ENCODE data around the gene THSD4. TPM values are rescaled to one million over a fixed set of nuclear protein-coding genes. Genes with fewer than 3 reads are reported as not detected.

THSD4 gene
- total RNA-seq, 6 donors from 2014 or later, result 16.8 to 39.7 (median 21.7) TPM

DNA sequence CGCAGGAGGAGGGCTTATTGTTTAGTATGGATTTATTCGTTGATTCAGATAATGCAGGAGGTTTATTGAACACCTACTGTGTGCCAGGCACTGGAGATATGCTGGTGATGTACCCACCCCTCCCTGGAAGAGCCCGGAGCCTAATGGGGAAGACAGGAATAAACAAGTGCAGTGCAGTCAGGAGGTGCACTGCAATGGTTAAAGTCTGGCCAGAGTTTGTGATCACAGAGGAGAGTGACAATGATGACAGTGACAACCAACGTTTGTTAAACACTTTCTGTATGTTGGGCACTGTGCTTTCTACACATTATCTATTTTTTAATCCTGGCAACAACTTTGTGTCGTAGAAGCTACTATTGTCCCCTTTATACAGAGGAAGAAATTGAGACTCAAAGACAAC lies 70.4 kb downstream of the THSD4 start:
- Histone ChIP-seq H3K4me1 (peaks cover 0 to 5% (median 0%) of the 10 kb centered on the region in 4 donors), H3K9me3 (no peaks in the 10 kb centered on the region), H3K27ac (no peak overlapping the region), H3K4me3 (no peak overlapping the region), H3K27me3 (no peaks in the 10 kb centered on the region), H3K36me3 (no peaks in the 10 kb centered on the region)
- TF ChIP-seq EP300 (IDR thresholded peaks at IDR 0.05) (no peak), POLR2A (IDR thresholded peaks at IDR 0.05) (no peak), POLR2AphosphoS5 (IDR thresholded peaks at IDR 0.05) (no peak), CTCF (IDR thresholded peaks at IDR 0.05) (no peak)
- 70 to 76% methylated on average over 5 of the region's 5 CpGs for WGBS, 2 donors
- DNase-seq, result no peak
- no peak for ATAC-seq (ENCODE audit: low FRiP score in 2 of 2)

GRCh38 chr15:71186267-71186666 lies 71.0 kb downstream of the THSD4 start:
- Histone ChIP-seq H3K4me1 (peaks cover 0 to 5% (median 0%) of the 10 kb centered on the region in 4 donors), H3K4me3 (no peak overlapping the region), H3K36me3 (no peaks in the 10 kb centered on the region), H3K27me3 (no peaks in the 10 kb centered on the region), H3K27ac (no peak overlapping the region), H3K9me3 (no peaks in the 10 kb centered on the region)
- DNase-seq, result peak in 1 of 2 donors; percentile 57
- peak in 1 of 2 donors; percentile 61 for ATAC-seq (ENCODE audit: low FRiP score in 2 of 2)
- TF ChIP-seq POLR2A (IDR thresholded peaks at IDR 0.05) (no peak), POLR2AphosphoS5 (IDR thresholded peaks at IDR 0.05) (no peak), EP300 (IDR thresholded peaks at IDR 0.05) (no peak), CTCF (IDR thresholded peaks at IDR 0.05) (no peak)
- WGBS, 2 donors, result 37 to 61% methylated on average over 2 to 3 of the region's 3 CpGs

DNA sequence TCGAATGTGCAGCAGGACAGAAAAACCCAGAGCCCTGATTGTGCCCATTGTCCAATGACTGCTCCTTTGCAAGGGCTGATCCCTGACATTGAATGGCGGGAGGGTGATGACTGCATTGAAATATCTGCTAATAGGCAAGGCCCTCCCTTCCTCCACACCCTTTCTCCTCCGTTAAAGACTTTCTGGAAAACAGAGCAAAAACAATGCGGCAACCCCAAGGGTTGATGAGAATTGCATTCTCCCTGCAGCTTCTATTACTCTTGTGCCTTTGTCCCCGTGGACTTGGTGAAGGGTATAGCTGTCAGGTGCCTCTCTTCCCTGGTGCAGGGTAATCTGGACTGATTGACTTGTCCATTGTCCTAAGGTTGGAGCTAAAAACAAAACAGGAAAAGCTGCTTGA lies 71.8 kb downstream of the THSD4 start:
- Histone ChIP-seq H3K36me3 (no peaks in the 10 kb centered on the region), H3K27me3 (no peaks in the 10 kb centered on the region), H3K4me3 (no peak overlapping the region), H3K9me3 (no peaks in the 10 kb centered on the region), H3K27ac (no peak overlapping the region), H3K4me1 (peaks cover 0 to 5% (median 0%) of the 10 kb centered on the region in 4 donors)
- WGBS, 2 donors, result 83 to 88% methylated on average over 5 of the region's 5 CpGs
- TF ChIP-seq POLR2AphosphoS5 (IDR thresholded peaks at IDR 0.05) (no peak), POLR2A (IDR thresholded peaks at IDR 0.05) (no peak), CTCF (IDR thresholded peaks at IDR 0.05) (no peak), EP300 (IDR thresholded peaks at IDR 0.05) (no peak)
- no peak for ATAC-seq (ENCODE audit: low FRiP score in 2 of 2)
- no peak for DNase-seq

DNA sequence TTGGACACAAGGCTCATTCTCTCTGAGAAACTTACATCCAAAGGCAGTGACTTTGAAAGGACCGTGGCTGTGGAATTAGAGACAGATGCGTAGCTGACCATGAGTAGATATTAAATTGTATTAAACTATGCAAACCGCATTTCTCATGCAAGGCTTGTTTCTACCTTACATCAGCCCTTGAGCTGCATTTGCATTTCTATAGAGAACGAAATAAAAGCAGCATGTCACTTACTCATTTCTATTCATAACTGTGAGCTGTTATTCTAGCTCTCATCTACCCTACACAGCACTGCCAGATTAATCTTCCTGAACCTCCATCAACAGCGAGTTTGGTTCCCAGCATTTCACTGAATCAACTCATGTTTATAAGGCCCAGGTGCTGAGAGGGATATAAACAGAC lies 72.3 kb downstream of the THSD4 start:
- H3K4me1 ChIP-seq, result peaks cover 0 to 5% (median 0%) of the 10 kb centered on the region in 4 donors
- no peaks in the 10 kb centered on the region for H3K27me3 ChIP-seq
- no peaks in the 10 kb centered on the region for H3K9me3 ChIP-seq
- DNase-seq (no peak), ATAC-seq (ENCODE audit: low FRiP score in 2 of 2) (no peak)
- H3K36me3 ChIP-seq, result no peaks in the 10 kb centered on the region
- TF ChIP-seq CTCF (IDR thresholded peaks at IDR 0.05) (no peak), POLR2A (IDR thresholded peaks at IDR 0.05) (no peak), POLR2AphosphoS5 (IDR thresholded peaks at IDR 0.05) (no peak), EP300 (IDR thresholded peaks at IDR 0.05) (no peak)
- no peak overlapping the region for H3K27ac ChIP-seq
- no peak overlapping the region for H3K4me3 ChIP-seq
- WGBS, 2 donors, result 91 to 94% methylated on average over 5 of the region's 5 CpGs

DNA sequence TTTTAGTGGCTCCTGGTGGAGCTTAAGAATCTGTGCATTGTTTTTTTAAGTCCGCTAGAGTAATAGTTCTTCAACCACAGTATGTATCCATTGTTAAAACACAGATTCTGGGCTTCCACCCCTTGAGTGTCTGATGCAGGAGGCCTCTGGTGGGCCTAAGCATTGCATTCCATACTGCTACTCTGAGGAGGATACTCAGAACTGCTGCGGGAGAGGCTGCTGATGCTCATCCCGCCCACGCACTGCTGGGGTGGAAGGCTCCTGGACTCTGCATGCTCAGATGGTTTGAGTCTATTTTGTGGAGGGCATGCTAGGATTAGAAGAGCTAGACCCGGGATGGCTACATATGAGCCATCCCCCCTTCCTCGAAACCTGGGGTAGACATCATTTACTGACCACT lies 74.4 kb downstream of the THSD4 start:
- no peaks in the 10 kb centered on the region for H3K27me3 ChIP-seq
- H3K9me3 ChIP-seq, result no peaks in the 10 kb centered on the region
- H3K4me3 ChIP-seq, result no peak overlapping the region
- H3K4me1 ChIP-seq, result peaks cover 0 to 5% (median 0%) of the 10 kb centered on the region in 4 donors
- ATAC-seq (ENCODE audit: low FRiP score in 2 of 2) (no peak), DNase-seq (no peak)
- no peaks in the 10 kb centered on the region for H3K36me3 ChIP-seq
- H3K27ac ChIP-seq, result no peak overlapping the region
- WGBS, 2 donors, result 92 to 95% methylated on average over 6 of the region's 6 CpGs
- TF ChIP-seq POLR2A (IDR thresholded peaks at IDR 0.05) (no peak), POLR2AphosphoS5 (IDR thresholded peaks at IDR 0.05) (no peak), EP300 (IDR thresholded peaks at IDR 0.05) (no peak), CTCF (IDR thresholded peaks at IDR 0.05) (no peak)

Measured in upper lobe of left lung (tissue), 6 donors.